ENCODE results near the gene NCOR2. TPM values are rescaled to one million over a fixed set of nuclear protein-coding genes. Genes with fewer than 3 reads are reported as not detected.

Gene NCOR2
- total RNA-seq, 1 donor from 2014 or later = 159 TPM

DNA sequence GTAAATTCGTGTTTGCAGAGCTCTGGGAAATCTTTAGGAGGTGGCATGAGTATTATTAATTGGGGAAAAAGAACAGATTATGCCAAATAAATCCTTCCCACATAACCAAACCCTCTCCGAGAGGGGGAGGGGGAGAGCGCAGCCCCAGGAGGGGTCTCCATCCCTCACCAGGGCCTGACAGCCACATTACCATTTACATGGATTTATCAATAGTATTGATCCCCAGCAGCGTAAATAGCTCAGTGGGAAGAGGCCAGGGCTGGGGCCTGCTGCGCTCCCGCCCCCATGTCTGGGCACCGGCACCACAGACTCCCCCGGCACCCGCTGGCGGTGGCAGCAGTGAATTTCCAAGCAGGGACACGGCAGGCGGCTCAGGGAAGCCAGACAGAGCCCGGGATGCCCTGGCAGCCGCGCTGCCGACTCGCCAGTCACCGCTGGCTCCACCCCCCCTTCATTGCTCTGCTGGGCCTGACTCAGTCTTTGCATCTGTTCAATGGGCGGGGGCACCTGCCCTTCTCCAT lies 2.4 kb downstream of the NCOR2 start:
- DNase-seq (ENCODE audit: low spot score) = no peak
- intact Hi-C loops (cut with DNase I) = loop anchor here (5.0 kb wide), 6 partner anchors 62 to 198 kb away; no protein-coding TSS in a partner anchor

DNA sequence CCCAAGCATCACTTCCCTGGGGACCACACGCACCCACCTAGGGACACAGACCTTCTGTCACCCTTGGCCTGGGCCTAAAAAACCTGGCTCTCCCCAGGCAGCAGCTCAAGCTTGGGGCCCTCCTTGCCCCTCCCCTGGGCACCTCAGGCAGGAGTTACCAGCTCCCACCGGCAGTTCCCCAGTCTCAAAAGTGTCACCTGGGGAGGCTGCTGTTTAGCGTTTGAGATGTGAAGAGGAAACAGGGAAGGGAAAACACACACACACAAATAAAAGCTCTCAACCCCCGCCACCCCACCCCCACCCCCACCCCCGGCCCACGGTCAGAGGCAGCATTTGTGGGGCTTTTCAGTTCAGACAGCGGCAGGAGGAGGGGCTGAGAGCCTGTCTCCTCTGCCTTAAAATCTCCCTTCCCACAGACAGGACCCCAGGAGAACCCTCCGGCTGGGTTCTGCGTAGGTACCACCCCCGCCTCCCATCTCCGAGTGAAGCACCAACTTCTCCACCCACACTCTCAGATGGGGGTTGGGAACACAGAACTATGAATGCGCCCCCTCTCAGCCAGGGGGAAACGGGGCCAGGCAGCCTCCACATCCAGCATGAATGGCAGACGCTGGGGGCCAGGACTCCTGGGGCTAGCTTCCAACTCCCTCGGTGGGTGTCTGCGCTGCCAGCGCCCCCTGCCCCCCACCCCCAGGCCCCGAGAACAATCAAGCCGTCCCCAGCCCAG lies 3.0 kb downstream of the NCOR2 start:
- intact Hi-C loops (cut with DNase I) = no loop called here
- no peak for DNase-seq (ENCODE audit: low spot score)

DNA sequence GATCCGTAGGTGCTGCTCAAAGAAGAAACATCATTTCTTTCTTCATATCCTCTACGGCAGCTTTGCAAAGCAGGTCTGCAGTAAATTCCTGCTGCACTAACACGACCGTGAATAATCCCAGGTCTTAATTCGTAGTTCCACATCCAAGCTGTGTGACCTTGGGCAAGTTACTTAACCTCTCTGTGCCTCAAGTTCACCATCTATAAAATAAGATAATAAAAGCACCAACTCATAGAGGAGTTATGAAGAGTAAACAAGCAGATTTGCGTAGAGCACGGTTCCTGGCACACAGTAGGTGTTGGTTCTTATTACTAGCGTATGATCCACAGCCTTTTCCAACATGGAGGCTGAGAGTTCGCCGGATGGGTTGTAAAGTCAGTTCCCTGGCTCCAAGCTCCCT lies 3.6 kb downstream of the NCOR2 start:
- no peak for DNase-seq (ENCODE audit: low spot score)
- intact Hi-C loops (cut with DNase I) = no loop called here

DNA sequence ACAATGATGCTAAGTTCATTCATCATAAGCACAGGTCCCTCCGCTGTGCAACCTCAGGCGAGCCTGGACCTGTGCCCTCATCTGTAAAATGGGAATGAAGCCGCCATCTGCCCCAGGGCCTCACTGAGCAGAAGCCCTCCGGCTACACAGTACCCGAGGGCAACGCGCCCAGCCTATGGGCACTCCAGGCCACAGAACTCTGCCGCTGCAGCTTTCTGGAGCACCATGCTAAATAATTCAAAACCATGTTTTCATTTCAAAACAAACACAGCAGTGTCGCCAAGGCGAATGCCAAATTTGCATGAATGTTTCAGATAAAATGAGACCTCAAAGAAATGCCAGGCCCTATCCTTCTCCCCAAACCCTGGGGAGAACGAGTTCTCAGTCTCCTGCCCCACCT lies 4.0 kb downstream of the NCOR2 start:
- intact Hi-C loops (cut with DNase I) = no loop called here
- no peak for DNase-seq (ENCODE audit: low spot score)

DNA sequence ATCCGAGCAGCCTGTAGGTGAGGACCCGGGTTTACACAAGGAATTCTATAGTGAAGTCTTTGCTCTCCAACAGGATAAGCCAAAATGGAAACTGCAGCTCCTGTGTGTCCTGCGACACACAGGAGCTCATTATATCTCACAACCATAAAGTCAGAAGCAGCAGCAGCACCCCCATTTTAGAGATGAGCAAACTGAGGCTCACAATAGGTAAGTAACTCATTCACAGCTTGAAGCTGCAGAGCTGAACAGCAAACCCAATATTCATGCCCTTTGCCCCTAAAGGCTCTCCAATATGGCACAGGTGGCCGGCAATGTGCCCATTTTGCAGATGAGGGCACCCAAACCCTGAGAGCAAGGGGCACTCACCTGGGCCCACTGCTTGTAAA lies 4.6 kb downstream of the NCOR2 start:
- DNase-seq (ENCODE audit: low spot score) = no peak
- intact Hi-C loops (cut with DNase I) = no loop called here

DNA sequence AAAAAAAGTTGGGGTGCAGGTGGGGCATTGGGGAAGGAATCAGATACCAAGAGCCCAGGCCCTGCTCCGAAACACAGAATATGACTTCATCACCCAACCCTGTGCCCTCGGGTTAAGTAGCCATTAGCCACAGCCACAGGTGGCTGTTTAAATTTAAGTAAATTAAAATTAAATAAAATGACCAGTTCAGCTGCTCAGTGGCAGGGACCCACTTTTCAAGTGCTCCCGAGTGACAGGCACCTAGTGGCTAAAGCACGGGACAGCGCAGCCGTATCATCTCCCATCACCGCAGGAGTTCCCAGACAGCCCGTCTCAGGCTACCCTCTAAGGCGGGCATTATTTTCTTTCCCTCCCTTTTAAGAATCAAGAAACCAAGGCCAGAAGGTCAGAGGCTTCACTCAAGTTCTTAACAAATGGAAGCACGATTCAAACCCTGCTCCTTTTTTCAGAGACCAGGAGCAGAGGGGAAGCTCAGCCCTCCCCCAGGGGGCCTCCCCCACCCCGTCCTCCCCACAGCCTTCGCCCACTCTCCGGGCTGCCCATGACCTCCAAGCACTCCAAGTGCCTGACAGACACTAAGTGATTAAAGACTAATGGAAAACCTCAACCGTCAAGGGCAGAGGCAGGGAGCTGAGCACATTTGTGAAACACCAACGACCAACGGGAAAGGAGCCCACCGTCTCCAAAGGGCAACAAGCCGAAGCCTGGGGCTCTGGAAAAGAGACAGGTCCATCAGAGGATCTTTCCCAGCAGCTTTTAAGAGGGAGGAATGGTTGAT lies 5.2 kb downstream of the NCOR2 start:
- intact Hi-C loops (cut with DNase I) = no loop called here
- DNase-seq (ENCODE audit: low spot score) = no peak

DNA sequence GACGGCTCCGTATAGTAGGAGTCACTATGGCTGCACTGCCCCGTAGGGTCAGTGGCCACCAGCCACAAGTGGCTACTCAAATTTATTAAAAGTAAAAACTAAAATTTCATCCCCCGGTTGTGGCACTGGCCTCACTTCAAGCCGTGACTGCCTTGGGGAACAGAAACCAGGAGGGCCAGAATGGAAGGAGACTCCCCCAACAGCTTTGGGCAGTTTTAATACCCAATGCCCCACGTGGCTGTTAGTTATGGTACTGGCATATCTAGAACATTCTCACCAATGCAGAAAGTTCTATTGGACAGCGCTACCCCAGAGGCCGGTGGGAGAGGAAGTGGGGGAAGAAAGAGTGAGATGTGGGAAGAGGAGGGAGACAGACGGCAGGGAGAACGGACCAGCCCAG lies 6.2 kb downstream of the NCOR2 start:
- DNase-seq (ENCODE audit: low spot score) = no peak
- intact Hi-C loops (cut with DNase I) = no loop called here

- intact Hi-C loops (cut with DNase I) = no loop called here
- no peak for DNase-seq (ENCODE audit: low spot score)
Measured at GRCh38 chr12:124560146-124560890, 7.1 kb downstream of the NCOR2 start.

- intact Hi-C loops (cut with DNase I) = no loop called here
- DNase-seq (ENCODE audit: low spot score) = no peak
Measured at GRCh38 chr12:124559182-124560017, 8.0 kb downstream of the NCOR2 start.

DNA sequence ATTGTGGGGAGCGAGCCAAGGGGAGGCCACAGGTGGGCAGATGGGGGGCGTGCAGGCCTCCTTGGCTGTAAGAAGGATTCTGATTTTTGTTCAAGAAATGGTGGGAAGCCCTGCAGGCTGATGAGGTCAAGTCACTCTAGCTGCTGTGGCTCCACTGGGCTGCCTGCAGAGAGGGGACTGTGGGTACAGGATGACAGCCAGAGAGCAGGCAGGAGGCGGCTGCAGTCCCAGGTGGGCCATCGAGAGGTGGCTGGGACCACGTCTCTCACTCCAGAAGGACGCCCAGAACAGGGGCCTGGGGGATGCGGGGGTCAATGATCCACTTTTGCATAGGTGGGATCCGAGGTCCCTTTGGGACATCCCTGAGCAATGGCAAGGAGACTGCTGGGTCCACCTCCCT lies 9.1 kb downstream of the NCOR2 start:
- no peak for DNase-seq (ENCODE audit: low spot score)
- intact Hi-C loops (cut with DNase I) = no loop called here

- intact Hi-C loops (cut with DNase I) = no loop called here
Measured at GRCh38 chr12:124557518-124558223, 9.7 kb downstream of the NCOR2 start.

GRCh38 chr12:124556896-124557501 lies 10.4 kb downstream of the NCOR2 start:
- intact Hi-C loops (cut with DNase I) = no loop called here
- no peak for DNase-seq (ENCODE audit: low spot score)

More at GRCh38 chr12:124557518-124558223, 9.7 kb downstream of the NCOR2 start:
- DNase-seq (ENCODE audit: low spot score) = no peak

GRCh38 chr12:124556074-124556466 lies 11.3 kb downstream of the NCOR2 start:
- intact Hi-C loops (cut with DNase I) = no loop called here
- DNase-seq (ENCODE audit: low spot score) = no peak

GRCh38 chr12:124555168-124556073 lies 12.0 kb downstream of the NCOR2 start:
- intact Hi-C loops (cut with DNase I) = no loop called here
- DNase-seq (ENCODE audit: low spot score) = no peak

GRCh38 chr12:124554429-124555029 lies 12.9 kb downstream of the NCOR2 start:
- no peak for DNase-seq (ENCODE audit: low spot score)
- intact Hi-C loops (cut with DNase I) = loop anchor here (5.0 kb wide), 1 partner anchor 37 kb away; no protein-coding TSS in a partner anchor

- intact Hi-C loops (cut with DNase I) = loop anchor here (5.0 kb wide), 1 partner anchor 37 kb away; no protein-coding TSS in a partner anchor
Measured at GRCh38 chr12:124553862-124554428, 13.5 kb downstream of the NCOR2 start.

More at GRCh38 chr12:124553862-124554428, 13.5 kb downstream of the NCOR2 start:
- DNase-seq (ENCODE audit: low spot score) = no peak

Data from cardiac septum (tissue), 1 donor.